Caco-2 (cell line): ENCODE data around the gene CNDP1. TPM values are rescaled to one million over a fixed set of nuclear protein-coding genes. Genes with fewer than 3 reads are reported as not detected.

Experiments used
- BruUV-seq: library from RNA; stranded (reverse); fragments of 400-500 nt; replicated peaks from 2 replicates; lab custom pipeline; 2021; lab: Mats Ljungman, UMichigan
- CTCF ChIA-PET: fragments of 300-600 bp; sonication (Branson Sonifier 250); formaldehyde crosslinking; loops from one replicate; lab custom pipeline; 2022; ENCODE audit warnings: antibody characterized with exemption; lab: Charles Lee
- POLR2A ChIA-PET: fragments of 300-600 bp; sonication (Branson Sonifier 250); formaldehyde crosslinking; loops from one replicate; lab custom pipeline; 2022; ENCODE audit warnings: antibody characterized with exemption; lab: Charles Lee
- DNase-seq, 2 experiments: peaks; one replicate each; pipeline versions ENCODE4 v3.0.0 to v3.0.0-alpha.2; 2020 to 2022
- H3K27me3 ChIP-seq: replicated peaks from 2 replicates; pipeline ENCODE4 v1.6.0; 2011; ENCODE audit warnings: low read length; ENCODE audit not compliant: control insufficient read depth, insufficient read depth
- H3K36me3 ChIP-seq: 2 replicates; pipeline ENCODE4 v1.5.1; 2011; ENCODE audit warnings: low read length; ENCODE audit not compliant: control insufficient read depth, insufficient read depth
- H3K4me1 ChIP-seq: fragments of 250-450 bp; sonication (Bioruptor Pico); 2 replicates; pipeline ENCODE4 v1.5.1; 2020; ENCODE audit warnings: mild to moderate bottlenecking
- H3K4me3 ChIP-seq: 2 replicates; pipeline ENCODE4 v1.5.1; 2011; ENCODE audit warnings: low read depth, mild to moderate bottlenecking, control low read depth, low read length
- H3K9me3 ChIP-seq: fragments of 250-450 bp; sonication (Bioruptor Pico); 2 replicates; pipeline ENCODE4 v1.5.1; 2020; ENCODE audit warnings: mild to moderate bottlenecking, moderate library complexity
- H3K27ac Mint-ChIP-seq: one replicate; pipeline ENCODE4 v1.8.0; 2022; ENCODE audit warnings: mixed read lengths; ENCODE audit not compliant: unreplicated experiment
- H3K27me3 Mint-ChIP-seq: one replicate; pipeline ENCODE4 v1.8.0; 2022; ENCODE audit warnings: mixed read lengths; ENCODE audit not compliant: insufficient read depth, unreplicated experiment
- H3K36me3 Mint-ChIP-seq: one replicate; pipeline ENCODE4 v1.8.0; 2022; ENCODE audit warnings: mild to moderate bottlenecking, mixed read lengths; ENCODE audit not compliant: insufficient read depth, unreplicated experiment
- H3K4me1 Mint-ChIP-seq: one replicate; pipeline ENCODE4 v1.8.0; 2022; ENCODE audit warnings: low read depth, mixed read lengths; ENCODE audit not compliant: unreplicated experiment
- H3K4me3 Mint-ChIP-seq: one replicate; pipeline ENCODE4 v1.8.0; 2022; ENCODE audit warnings: mild to moderate bottlenecking, moderate library complexity, mixed read lengths; ENCODE audit not compliant: unreplicated experiment
- H3K9me3 Mint-ChIP-seq: one replicate; pipeline ENCODE4 v1.8.0; 2022; ENCODE audit warnings: mixed read lengths; ENCODE audit not compliant: unreplicated experiment
- CTCF ChIP-seq, 2 experiments: fragments of 200-600 bp in 1 of 2; IDR thresholded peaks; 1 replicate in 1 of 2; 2 replicates in 1 of 2; pipeline versions ENCODE4 v1.5.1 to v1.8.0; 2011 to 2022; ENCODE audit warnings: antibody characterized with exemption in 1 of 2, control low read depth in 1 of 2, inconsistent platforms in 1 of 2, low read depth in 1 of 2, low read length in 1 of 2, mild to moderate bottlenecking in 1 of 2, moderate library complexity in 1 of 2; ENCODE audit not compliant: insufficient read depth in 1 of 2, severe bottlenecking in 1 of 2, unreplicated experiment in 1 of 2
- intact Hi-C: fragments of 100-400 bp; cut with micrococcal nuclease; formaldehyde crosslinking; loops from one replicate; pipeline ENCODE4 v1.10.0; 2022; ENCODE audit not compliant: unreplicated experiment
- total RNA-seq: library from RNA; stranded (reverse); gene quantifications from 2 replicates; pipeline ENCODE4 v1.2.3, GENCODE V29; 2022

Gene CNDP1
- total RNA-seq, 1 experiment from 2014 or later, result 0.48 TPM

DNA sequence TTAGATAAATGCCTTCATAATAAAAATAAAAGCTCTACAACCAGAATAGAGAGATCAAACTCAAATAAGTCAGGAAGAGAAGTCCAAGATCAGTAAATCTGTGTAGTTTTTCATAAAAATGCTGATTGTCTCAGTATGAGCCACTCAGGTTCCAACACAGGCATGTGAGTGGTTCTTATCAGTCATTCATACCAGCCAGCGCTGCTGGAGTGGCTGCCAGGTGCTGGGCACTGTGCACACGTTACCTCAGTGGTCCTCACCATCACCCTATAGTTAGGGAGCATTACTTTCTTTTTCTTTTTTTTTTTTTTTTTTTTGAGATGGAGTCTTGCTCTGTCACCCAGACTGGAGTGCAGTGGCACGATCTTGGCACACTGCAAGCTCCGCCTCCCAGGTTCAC lies 23.8 kb downstream of the CNDP1 start:
- Histone ChIP-seq H3K4me1 (0 out of 2 replicates have a peak, but pooled peaks cover 9% of the 10 kb centered on the region), H3K27me3 (no peaks in the 10 kb centered on the region), H3K9me3 (no peaks in the 10 kb centered on the region), H3K36me3 (no peaks in the 10 kb centered on the region), H3K4me3 (no peak overlapping the region)
- intact Hi-C loops, result no loop called here
- BruUV-seq, result no TSS peak
- DNase-seq, result no peak
- no peak for TF ChIP-seq CTCF (IDR thresholded peaks at IDR 0.05; ENCODE audit: insufficient read depth in 1 of 2, low read depth in 1 of 2, low read length in 1 of 2, severe bottlenecking in 1 of 2, unreplicated experiment in 1 of 2)
- no peaks in the 10 kb centered on the region for H3K36me3 Mint-ChIP-seq
- no peak overlapping the region for H3K4me3 Mint-ChIP-seq
- peaks cover 9% of the 10 kb centered on the region for H3K4me1 Mint-ChIP-seq
- H3K27me3 Mint-ChIP-seq, result no peaks in the 10 kb centered on the region
- no peaks in the 10 kb centered on the region for H3K9me3 Mint-ChIP-seq
- ChIA-PET POLR2A (no interaction called here), CTCF (no interaction called here)
- no peak overlapping the region for H3K27ac Mint-ChIP-seq

DNA sequence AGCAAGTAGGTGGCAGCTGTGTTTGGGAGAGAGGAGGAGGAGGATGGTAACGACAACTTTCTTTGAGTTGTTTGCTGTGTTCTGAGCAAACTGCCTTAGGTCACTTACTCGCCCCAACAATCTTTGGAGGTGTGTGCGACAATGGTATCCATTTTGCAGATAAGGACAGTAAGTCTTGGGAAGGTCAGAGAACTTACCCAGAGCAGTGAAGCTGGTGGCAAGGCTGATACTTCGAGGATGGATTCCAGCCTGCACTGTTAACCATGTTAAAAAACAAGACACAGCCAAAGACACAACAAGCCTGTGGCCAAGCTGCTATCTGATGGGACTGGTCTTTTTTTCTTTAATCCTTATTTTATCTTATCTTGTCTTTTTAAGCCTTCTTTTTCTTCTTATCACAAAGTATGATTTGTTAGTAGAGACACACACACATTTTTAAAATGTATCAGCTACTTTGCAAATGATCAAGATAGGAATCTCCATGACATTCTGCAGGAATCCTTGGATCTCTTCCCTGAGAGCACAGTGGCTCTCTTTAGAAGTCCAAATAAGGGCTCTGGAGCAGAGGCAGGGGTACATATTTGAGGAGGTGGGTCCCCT lies 27.9 kb downstream of the CNDP1 start:
- ChIA-PET CTCF (no interaction called here), POLR2A (no interaction called here)

DNA sequence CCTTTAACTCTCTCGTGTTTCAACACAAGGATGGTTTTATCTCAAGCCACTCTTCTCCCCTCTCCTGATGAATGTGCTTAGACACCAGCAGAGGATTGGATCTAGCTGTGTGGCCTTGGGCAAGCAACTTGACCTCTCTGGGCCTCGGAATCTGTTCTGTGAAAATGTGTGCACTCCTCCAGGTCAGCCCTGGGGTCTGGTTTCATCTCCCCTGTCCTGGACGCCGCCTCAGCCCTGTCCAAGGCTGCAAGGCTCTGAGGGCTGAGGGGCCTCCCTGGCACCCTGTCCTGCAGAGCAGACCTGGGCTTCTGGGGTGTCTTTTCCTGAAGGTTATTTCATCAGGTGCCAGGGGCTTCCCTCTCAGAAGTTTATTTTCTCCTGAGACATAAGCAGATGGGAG lies 28.5 kb downstream of the CNDP1 start:
- BruUV-seq, result no TSS peak
- H3K4me1 Mint-ChIP-seq, result peaks cover 9% of the 10 kb centered on the region
- H3K27ac Mint-ChIP-seq, result no peak overlapping the region
- no peaks in the 10 kb centered on the region for H3K36me3 Mint-ChIP-seq
- Histone ChIP-seq H3K36me3 (no peaks in the 10 kb centered on the region), H3K4me3 (no peak overlapping the region), H3K4me1 (0 out of 2 replicates have a peak, but pooled peaks cover 9% of the 10 kb centered on the region), H3K27me3 (no peaks in the 10 kb centered on the region), H3K9me3 (no peaks in the 10 kb centered on the region)
- H3K4me3 Mint-ChIP-seq, result no peak overlapping the region
- CTCF ChIA-PET, result no interaction called here
- no peaks in the 10 kb centered on the region for H3K9me3 Mint-ChIP-seq
- POLR2A ChIA-PET, result no interaction called here
- DNase-seq, result no peak
- TF ChIP-seq CTCF (IDR thresholded peaks at IDR 0.05; ENCODE audit: insufficient read depth in 1 of 2, low read depth in 1 of 2, low read length in 1 of 2, severe bottlenecking in 1 of 2, unreplicated experiment in 1 of 2), result no peak
- intact Hi-C loops, result no loop called here
- no peaks in the 10 kb centered on the region for H3K27me3 Mint-ChIP-seq

More for the DNA sequence above, 27.9 kb downstream of the CNDP1 start:
- no TSS peak for BruUV-seq
- H3K4me3 Mint-ChIP-seq, result no peak overlapping the region
- intact Hi-C loops, result no loop called here
- Histone ChIP-seq H3K36me3 (no peaks in the 10 kb centered on the region), H3K9me3 (no peaks in the 10 kb centered on the region), H3K27me3 (no peaks in the 10 kb centered on the region), H3K4me1 (0 out of 2 replicates have a peak, but pooled peaks cover 9% of the 10 kb centered on the region), H3K4me3 (no peak overlapping the region)
- H3K36me3 Mint-ChIP-seq, result no peaks in the 10 kb centered on the region
- no peak overlapping the region for H3K27ac Mint-ChIP-seq
- TF ChIP-seq CTCF (IDR thresholded peaks at IDR 0.05; ENCODE audit: insufficient read depth in 1 of 2, low read depth in 1 of 2, low read length in 1 of 2, severe bottlenecking in 1 of 2, unreplicated experiment in 1 of 2), result no peak
- H3K9me3 Mint-ChIP-seq, result no peaks in the 10 kb centered on the region
- peaks cover 9% of the 10 kb centered on the region for H3K4me1 Mint-ChIP-seq
- DNase-seq, result peak in 1 of 2 experiments; percentile 36
- H3K27me3 Mint-ChIP-seq, result no peaks in the 10 kb centered on the region
